Ishikawa (cell line): Measurements from ENCODE around the gene FBXO3.

Experiments used
- CREB1 ChIP-seq: IDR thresholded peaks from 2 replicates; pipeline ENCODE4 v1.6.1; 2012; ENCODE audit warnings: low read depth
- EP300 ChIP-seq: IDR thresholded peaks from 2 replicates; pipeline ENCODE4 v1.6.1; 2012; ENCODE audit warnings: borderline replicate concordance
- FOXM1 ChIP-seq: IDR thresholded peaks from 2 replicates; pipeline ENCODE4 v1.6.1; 2012; ENCODE audit warnings: low read depth, borderline replicate concordance
- NFIC ChIP-seq: IDR thresholded peaks from 2 replicates; pipeline ENCODE4 v1.6.1; 2012
- TAF1 ChIP-seq: IDR thresholded peaks from 2 replicates; pipeline ENCODE4 v1.6.1; 2012; ENCODE audit warnings: low read depth, mild to moderate bottlenecking
- TCF12 ChIP-seq: IDR thresholded peaks from 2 replicates; pipeline ENCODE4 v1.6.1; 2012; ENCODE audit warnings: low read depth
- TF ChIP-seq, protein P1 (sequence below): IDR thresholded peaks from 2 replicates; pipeline ENCODE4 v1.6.1; 2012
- TF ChIP-seq, protein P2 (sequence below): IDR thresholded peaks from 2 replicates; pipeline ENCODE4 v1.6.1; 2012; ENCODE audit warnings: low read depth, mild to moderate bottlenecking
- TF ChIP-seq, protein P3 (sequence below): IDR thresholded peaks from 2 replicates; pipeline ENCODE4 v1.6.1; 2012

DNA sequence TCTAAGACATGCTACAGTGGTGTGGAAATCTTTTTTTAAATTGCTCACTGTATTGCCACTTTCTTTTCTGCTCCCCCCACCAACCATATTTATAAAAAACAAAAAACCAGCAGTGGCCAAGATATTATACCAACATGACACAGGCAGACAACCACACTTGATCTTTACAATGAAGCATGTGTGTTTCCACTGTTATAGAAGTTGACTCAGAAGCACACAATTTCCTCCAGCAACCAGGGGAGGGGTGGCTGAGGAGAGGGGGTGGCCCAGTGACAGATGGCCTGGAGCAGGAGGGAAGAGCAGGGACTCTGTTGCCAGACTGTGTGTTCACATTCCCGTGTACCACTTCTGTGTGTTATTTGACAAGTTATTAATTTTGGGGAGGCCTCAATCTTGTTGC, 52.9 kb downstream of the FBXO3 start:
- no peak for TF ChIP-seq CREB1
- no peak for TF ChIP-seq EP300
- TF ChIP-seq, protein P1, sequence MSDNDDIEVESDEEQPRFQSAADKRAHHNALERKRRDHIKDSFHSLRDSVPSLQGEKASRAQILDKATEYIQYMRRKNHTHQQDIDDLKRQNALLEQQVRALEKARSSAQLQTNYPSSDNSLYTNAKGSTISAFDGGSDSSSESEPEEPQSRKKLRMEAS = no peak
- TF ChIP-seq TCF12 = no peak
- TF ChIP-seq, protein P2, sequence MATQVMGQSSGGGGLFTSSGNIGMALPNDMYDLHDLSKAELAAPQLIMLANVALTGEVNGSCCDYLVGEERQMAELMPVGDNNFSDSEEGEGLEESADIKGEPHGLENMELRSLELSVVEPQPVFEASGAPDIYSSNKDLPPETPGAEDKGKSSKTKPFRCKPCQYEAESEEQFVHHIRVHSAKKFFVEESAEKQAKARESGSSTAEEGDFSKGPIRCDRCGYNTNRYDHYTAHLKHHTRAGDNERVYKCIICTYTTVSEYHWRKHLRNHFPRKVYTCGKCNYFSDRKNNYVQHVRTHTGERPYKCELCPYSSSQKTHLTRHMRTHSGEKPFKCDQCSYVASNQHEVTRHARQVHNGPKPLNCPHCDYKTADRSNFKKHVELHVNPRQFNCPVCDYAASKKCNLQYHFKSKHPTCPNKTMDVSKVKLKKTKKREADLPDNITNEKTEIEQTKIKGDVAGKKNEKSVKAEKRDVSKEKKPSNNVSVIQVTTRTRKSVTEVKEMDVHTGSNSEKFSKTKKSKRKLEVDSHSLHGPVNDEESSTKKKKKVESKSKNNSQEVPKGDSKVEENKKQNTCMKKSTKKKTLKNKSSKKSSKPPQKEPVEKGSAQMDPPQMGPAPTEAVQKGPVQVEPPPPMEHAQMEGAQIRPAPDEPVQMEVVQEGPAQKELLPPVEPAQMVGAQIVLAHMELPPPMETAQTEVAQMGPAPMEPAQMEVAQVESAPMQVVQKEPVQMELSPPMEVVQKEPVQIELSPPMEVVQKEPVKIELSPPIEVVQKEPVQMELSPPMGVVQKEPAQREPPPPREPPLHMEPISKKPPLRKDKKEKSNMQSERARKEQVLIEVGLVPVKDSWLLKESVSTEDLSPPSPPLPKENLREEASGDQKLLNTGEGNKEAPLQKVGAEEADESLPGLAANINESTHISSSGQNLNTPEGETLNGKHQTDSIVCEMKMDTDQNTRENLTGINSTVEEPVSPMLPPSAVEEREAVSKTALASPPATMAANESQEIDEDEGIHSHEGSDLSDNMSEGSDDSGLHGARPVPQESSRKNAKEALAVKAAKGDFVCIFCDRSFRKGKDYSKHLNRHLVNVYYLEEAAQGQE = no peak
- TF ChIP-seq NFIC = no peak
- no peak for TF ChIP-seq TAF1
- TF ChIP-seq, protein P3, sequence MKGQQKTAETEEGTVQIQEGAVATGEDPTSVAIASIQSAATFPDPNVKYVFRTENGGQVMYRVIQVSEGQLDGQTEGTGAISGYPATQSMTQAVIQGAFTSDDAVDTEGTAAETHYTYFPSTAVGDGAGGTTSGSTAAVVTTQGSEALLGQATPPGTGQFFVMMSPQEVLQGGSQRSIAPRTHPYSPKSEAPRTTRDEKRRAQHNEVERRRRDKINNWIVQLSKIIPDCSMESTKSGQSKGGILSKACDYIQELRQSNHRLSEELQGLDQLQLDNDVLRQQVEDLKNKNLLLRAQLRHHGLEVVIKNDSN = no peak
- no peak for TF ChIP-seq FOXM1
